ENCODE measurements around the gene MGA. TPM values are rescaled to one million over a fixed set of nuclear protein-coding genes. Genes with fewer than 3 reads are reported as not detected.

The MGA gene
- total and polyA plus RNA-seq, 2 donors (not counting 1 experiment from before 2014, with no cell fraction given) = 6.5 to 33.7 TPM

DNA sequence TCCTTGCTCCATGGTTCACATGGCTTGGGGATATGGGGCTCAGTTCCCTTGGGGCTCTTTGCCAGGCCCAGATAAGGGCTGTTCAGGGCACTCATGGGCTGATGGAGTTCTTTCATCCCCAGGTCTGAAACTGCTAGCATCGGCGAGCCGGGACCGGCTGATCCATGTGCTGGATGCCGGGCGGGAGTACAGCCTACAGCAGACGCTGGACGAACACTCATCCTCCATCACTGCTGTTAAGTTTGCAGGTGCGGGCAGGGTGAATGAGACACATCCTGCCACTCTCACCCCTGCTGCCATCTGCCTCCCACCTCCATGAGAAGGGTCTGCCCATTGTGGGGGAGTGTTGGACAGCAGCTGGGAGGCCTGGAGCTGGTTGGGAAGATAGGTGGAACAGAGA, 156.6 kb downstream of the MGA start:
- H3K4me1 ChIP-seq (ENCODE audit: control insufficient read depth, extremely low read depth, insufficient read depth, low read length) = no peaks in the 10 kb centered on the region
- peaks cover 23% of the 10 kb centered on the region for H3K36me3 ChIP-seq (ENCODE audit: control insufficient read depth, insufficient read depth, low read length)
- H3K4me3 ChIP-seq (replicated peaks in 1 of 4; ENCODE audit: control extremely low read depth in 1 of 4, insufficient read depth in 1 of 4, low read depth in 3 of 4, low read length in 4 of 4) = no peak overlapping the region
- no peak for TF ChIP-seq EZH2 (IDR thresholded peaks at IDR 0.05; ENCODE audit: low read length, missing control alignments)
- TF ChIP-seq, protein P1, sequence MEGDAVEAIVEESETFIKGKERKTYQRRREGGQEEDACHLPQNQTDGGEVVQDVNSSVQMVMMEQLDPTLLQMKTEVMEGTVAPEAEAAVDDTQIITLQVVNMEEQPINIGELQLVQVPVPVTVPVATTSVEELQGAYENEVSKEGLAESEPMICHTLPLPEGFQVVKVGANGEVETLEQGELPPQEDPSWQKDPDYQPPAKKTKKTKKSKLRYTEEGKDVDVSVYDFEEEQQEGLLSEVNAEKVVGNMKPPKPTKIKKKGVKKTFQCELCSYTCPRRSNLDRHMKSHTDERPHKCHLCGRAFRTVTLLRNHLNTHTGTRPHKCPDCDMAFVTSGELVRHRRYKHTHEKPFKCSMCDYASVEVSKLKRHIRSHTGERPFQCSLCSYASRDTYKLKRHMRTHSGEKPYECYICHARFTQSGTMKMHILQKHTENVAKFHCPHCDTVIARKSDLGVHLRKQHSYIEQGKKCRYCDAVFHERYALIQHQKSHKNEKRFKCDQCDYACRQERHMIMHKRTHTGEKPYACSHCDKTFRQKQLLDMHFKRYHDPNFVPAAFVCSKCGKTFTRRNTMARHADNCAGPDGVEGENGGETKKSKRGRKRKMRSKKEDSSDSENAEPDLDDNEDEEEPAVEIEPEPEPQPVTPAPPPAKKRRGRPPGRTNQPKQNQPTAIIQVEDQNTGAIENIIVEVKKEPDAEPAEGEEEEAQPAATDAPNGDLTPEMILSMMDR (conservative IDR thresholded peaks at IDR 0.05 in 1 of 2, IDR thresholded peaks at IDR 0.05 in 1 of 2; ENCODE audit: low read depth in 1 of 2, low read length in 2 of 2) = no peak
- H2AFZ ChIP-seq (ENCODE audit: low read length) = no peak overlapping the region
- H3K4me2 ChIP-seq (ENCODE audit: extremely low read depth, insufficient read depth, low read length) = no peak overlapping the region
- DNase-seq (ENCODE audit: low read depth in 2 of 2) = no peak
- H4K20me1 ChIP-seq (ENCODE audit: control insufficient read depth, extremely low read depth, insufficient read depth, low read length) = no peaks in the 10 kb centered on the region
- H3K27ac ChIP-seq (ENCODE audit: insufficient read depth, low read length) = no peak overlapping the region
- H3K9ac ChIP-seq (ENCODE audit: insufficient read depth, low read length) = no peak overlapping the region
- H3K9me3 ChIP-seq (ENCODE audit: control insufficient read depth, insufficient read depth, low read depth, low read length) = no peaks in the 10 kb centered on the region
- H3K79me2 ChIP-seq (ENCODE audit: control insufficient read depth, insufficient read depth, low read length) = no peaks in the 10 kb centered on the region
- H3K27me3 ChIP-seq (ENCODE audit: control insufficient read depth, insufficient read depth, low read length) = no peaks in the 10 kb centered on the region

DNA sequence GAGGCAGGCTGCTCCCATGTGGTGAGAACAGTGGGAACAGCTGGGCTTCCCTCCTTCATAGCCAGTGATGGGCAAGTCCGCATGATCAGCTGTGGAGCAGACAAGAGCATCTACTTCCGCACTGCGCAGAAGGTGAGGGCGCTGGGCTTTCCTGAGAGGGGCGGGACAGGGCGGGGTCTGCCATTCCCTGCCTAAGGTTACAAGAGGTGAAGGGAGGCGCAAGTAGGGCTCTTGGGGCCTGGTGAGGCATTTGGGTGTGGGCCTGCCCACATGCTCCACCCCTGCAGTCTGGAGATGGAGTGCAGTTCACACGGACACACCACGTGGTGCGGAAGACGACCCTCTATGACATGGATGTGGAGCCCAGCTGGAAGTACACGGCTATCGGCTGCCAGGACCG, 157.1 kb downstream of the MGA start:
- H3K36me3 ChIP-seq (ENCODE audit: control insufficient read depth, insufficient read depth, low read length) = peaks cover 26% of the 10 kb centered on the region
- no peaks in the 10 kb centered on the region for H3K27me3 ChIP-seq (ENCODE audit: control insufficient read depth, insufficient read depth, low read length)
- no peak overlapping the region for H3K27ac ChIP-seq (ENCODE audit: insufficient read depth, low read length)
- TF ChIP-seq EZH2 (IDR thresholded peaks at IDR 0.05; ENCODE audit: low read length, missing control alignments) = no peak
- TF ChIP-seq, protein P1 (conservative IDR thresholded peaks at IDR 0.05 in 1 of 2, IDR thresholded peaks at IDR 0.05 in 1 of 2; ENCODE audit: low read depth in 1 of 2, low read length in 2 of 2) = no peak
- no peak overlapping the region for H2AFZ ChIP-seq (ENCODE audit: low read length)
- no peak overlapping the region for H3K4me3 ChIP-seq (replicated peaks in 1 of 4; ENCODE audit: control extremely low read depth in 1 of 4, insufficient read depth in 1 of 4, low read depth in 3 of 4, low read length in 4 of 4)
- H3K79me2 ChIP-seq (ENCODE audit: control insufficient read depth, insufficient read depth, low read length) = no peaks in the 10 kb centered on the region
- H3K9me3 ChIP-seq (ENCODE audit: control insufficient read depth, insufficient read depth, low read depth, low read length) = no peaks in the 10 kb centered on the region
- H4K20me1 ChIP-seq (ENCODE audit: control insufficient read depth, extremely low read depth, insufficient read depth, low read length) = no peaks in the 10 kb centered on the region
- H3K9ac ChIP-seq (ENCODE audit: insufficient read depth, low read length) = no peak overlapping the region
- H3K4me1 ChIP-seq (ENCODE audit: control insufficient read depth, extremely low read depth, insufficient read depth, low read length) = no peaks in the 10 kb centered on the region
- DNase-seq (ENCODE audit: low read depth in 2 of 2) = no peak
- no peak overlapping the region for H3K4me2 ChIP-seq (ENCODE audit: extremely low read depth, insufficient read depth, low read length)

DNA sequence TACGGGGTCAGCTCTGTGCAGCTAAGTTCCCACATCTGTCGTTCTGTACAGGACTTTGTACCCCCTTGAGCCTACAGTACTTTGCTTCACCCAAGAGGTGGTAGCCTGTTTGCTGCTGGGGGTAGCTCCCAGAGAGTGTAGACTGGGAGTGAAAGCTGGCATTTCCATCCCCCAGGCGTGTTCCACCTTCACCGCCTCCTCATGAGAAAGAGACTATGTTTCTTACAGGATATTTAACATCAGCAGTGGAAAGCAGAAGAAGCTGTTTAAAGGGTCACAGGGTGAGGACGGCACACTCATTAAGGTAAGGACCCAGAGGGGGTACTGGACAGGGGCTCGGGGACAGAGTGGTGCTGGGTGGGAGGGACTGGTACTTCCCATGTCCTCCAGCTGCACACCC, 157.6 kb downstream of the MGA start:
- Histone ChIP-seq H3K36me3 (ENCODE audit: control insufficient read depth, insufficient read depth, low read length) (peaks cover 26% of the 10 kb centered on the region), H3K9ac (ENCODE audit: insufficient read depth, low read length) (no peak overlapping the region), H3K79me2 (ENCODE audit: control insufficient read depth, insufficient read depth, low read length) (no peaks in the 10 kb centered on the region)

More for the DNA sequence above, 157.6 kb downstream of the MGA start:
- Histone ChIP-seq H3K4me1 (ENCODE audit: control insufficient read depth, extremely low read depth, insufficient read depth, low read length) (no peaks in the 10 kb centered on the region), H3K27me3 (ENCODE audit: control insufficient read depth, insufficient read depth, low read length) (no peaks in the 10 kb centered on the region), H3K27ac (ENCODE audit: insufficient read depth, low read length) (no peak overlapping the region), H3K4me2 (ENCODE audit: extremely low read depth, insufficient read depth, low read length) (no peak overlapping the region), H4K20me1 (ENCODE audit: control insufficient read depth, extremely low read depth, insufficient read depth, low read length) (no peaks in the 10 kb centered on the region), H2AFZ (ENCODE audit: low read length) (no peak overlapping the region), H3K9me3 (ENCODE audit: control insufficient read depth, insufficient read depth, low read depth, low read length) (no peaks in the 10 kb centered on the region), H3K4me3 (replicated peaks in 1 of 4; ENCODE audit: control extremely low read depth in 1 of 4, insufficient read depth in 1 of 4, low read depth in 3 of 4, low read length in 4 of 4) (no peak overlapping the region)
- no peak for DNase-seq (ENCODE audit: low read depth in 2 of 2)
- TF ChIP-seq EZH2 (IDR thresholded peaks at IDR 0.05; ENCODE audit: low read length, missing control alignments) = no peak
- TF ChIP-seq, protein P1 (conservative IDR thresholded peaks at IDR 0.05 in 1 of 2, IDR thresholded peaks at IDR 0.05 in 1 of 2; ENCODE audit: low read depth in 1 of 2, low read length in 2 of 2) = no peak
